22Rv1 (cell line): ENCODE results near the gene DGKD.

Source experiments
- H3K27ac ChIP-seq: fragments of 450-650 bp; 2 replicates; pipeline ENCODE4 v1.5.1; 2017
- ZFX ChIP-seq: fragments of 450-650 bp; IDR thresholded peaks from 2 replicates; pipeline ENCODE4 v1.6.1; 2017; ENCODE audit warnings: antibody characterized with exemption, borderline replicate concordance
- TF ChIP-seq, protein P1 (sequence below): fragments of 450-650 bp; IDR thresholded peaks from 2 replicates; pipeline ENCODE4 v1.5.1; 2017; ENCODE audit warnings: mild to moderate bottlenecking

DGKD gene

DNA sequence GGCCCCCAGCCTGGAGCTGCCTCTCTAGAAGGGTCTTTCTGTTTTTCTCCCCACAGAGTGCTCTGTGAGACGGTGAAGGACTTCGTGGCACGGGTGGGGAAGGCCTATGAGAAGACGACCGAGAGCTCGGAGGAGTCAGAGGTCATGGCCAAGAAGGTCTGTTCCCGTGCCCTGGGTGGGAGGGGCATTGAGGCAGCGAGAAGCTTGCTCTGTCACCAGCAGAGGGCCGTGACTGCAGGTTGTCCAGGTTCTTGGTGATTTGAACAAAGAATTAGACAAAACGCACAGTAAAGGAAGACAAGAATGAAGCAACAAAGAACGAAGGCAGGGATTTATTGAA is 93.9 kb downstream of the DGKD start:
- no peak for TF ChIP-seq ZFX
- TF ChIP-seq, protein P1, sequence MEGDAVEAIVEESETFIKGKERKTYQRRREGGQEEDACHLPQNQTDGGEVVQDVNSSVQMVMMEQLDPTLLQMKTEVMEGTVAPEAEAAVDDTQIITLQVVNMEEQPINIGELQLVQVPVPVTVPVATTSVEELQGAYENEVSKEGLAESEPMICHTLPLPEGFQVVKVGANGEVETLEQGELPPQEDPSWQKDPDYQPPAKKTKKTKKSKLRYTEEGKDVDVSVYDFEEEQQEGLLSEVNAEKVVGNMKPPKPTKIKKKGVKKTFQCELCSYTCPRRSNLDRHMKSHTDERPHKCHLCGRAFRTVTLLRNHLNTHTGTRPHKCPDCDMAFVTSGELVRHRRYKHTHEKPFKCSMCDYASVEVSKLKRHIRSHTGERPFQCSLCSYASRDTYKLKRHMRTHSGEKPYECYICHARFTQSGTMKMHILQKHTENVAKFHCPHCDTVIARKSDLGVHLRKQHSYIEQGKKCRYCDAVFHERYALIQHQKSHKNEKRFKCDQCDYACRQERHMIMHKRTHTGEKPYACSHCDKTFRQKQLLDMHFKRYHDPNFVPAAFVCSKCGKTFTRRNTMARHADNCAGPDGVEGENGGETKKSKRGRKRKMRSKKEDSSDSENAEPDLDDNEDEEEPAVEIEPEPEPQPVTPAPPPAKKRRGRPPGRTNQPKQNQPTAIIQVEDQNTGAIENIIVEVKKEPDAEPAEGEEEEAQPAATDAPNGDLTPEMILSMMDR, result no peak; the same call in 1 of the 2 replicates
- peak overlapping the region; percentile 89 for H3K27ac ChIP-seq

DNA sequence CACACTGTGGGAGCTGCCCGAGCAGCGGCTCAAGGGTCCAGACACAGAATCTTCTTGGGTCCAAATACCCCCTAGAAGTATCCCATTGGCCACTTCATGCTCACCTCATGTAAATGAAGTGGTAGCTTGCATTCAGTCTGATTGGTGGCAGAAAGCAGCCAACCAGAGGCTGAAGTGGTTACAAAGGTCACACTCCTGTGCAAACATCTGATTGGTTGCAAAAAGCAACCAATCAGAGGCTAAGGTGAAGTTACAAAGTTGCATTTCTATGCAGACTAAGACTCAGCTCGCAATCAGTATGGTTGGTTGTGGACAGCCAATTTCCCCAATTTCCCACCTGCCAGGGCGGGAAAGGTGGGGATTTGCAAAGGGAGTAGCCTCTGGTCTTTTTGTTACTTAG is 94.3 kb downstream of the DGKD start:
- TF ChIP-seq ZFX, result no peak
- TF ChIP-seq, protein P1, result no peak
- peak overlapping the region; percentile 89 for H3K27ac ChIP-seq

DNA sequence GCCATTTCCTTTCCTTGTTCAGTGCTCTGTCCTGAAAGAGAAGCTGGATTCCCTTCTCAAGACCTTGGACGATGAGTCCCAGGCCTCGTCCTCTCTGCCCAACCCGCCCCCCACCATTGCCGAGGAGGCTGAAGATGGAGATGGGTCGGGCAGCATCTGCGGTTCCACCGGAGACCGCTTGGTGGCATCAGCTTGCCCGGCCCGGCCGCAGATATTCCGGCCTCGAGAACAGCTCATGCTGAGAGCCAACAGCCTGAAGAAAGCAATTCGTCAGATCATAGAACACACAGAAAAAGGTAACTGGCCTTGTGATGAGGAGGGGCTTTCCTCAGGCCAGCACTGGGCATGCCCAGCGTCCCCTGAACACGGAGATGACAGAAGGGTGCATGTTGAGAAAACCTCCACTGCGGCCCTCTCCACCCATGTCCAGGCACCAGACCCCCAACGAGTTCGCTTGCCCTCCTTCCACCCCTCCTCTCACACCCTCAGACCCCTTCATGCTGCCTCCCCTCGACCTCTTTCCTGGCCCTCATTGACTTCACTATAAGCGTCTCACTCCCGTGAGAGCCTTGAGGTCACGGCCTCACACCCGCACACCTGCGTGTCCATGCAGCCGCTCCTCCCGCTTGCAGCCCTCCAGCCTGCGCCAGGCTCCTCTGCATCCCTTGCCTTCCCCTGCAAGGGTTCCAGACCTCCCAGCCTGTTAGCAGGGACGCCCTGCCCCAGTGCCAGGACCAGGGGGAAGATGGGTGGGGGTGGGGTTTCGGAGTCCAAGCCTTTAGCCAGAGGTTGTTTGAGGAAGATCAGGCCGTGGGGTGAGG is 95.0 kb downstream of the DGKD start:
- TF ChIP-seq, protein P1, result peak; percentile 87
- TF ChIP-seq ZFX, result no peak
- peak overlapping the region; percentile 89 for H3K27ac ChIP-seq

DNA sequence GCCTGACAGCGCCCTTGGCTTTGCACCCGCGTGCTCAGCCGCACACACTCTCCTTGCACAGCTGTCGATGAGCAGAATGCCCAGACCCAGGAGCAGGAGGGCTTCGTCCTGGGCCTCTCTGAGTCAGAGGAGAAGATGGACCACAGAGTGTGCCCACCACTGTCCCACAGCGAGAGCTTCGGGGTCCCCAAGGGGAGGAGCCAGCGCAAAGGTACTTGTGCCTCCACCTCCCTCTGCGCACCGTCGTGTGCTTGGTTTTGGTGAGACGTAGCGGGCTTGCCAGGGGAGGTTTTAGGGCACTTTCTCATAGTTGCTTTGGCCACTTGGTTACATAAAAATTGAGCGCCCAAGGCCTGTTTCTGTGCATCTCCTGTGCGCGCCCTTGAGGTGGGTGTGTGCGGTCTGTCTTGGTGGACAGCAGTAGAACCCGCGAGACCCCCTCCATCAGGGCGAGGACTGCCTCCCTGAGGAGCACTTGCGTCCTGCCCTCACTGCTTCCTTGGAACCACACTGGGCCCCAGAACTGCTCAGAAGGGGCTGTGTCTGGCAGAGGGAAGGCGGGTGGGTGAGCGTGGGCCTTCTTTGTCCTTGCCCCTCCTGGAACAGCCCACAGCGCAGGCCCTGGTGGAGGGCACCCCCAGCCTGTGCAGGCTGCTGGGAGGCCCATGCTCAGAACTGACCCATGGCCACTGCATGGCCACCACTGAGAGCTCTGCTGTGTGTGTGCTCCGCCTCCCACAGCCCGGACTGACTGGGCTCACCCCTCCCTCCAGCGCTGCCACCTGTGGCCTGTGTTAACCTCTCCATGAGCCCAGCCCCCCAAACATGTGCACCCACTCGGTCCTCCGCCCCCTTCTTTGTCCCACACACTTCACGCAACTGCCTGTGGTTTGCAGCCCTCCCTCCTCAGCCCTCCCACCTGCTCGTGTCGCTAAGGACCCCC is 95.9 kb downstream of the DGKD start:
- no peak overlapping the region for H3K27ac ChIP-seq
- TF ChIP-seq, protein P1, result no peak
- TF ChIP-seq ZFX, result no peak

DNA sequence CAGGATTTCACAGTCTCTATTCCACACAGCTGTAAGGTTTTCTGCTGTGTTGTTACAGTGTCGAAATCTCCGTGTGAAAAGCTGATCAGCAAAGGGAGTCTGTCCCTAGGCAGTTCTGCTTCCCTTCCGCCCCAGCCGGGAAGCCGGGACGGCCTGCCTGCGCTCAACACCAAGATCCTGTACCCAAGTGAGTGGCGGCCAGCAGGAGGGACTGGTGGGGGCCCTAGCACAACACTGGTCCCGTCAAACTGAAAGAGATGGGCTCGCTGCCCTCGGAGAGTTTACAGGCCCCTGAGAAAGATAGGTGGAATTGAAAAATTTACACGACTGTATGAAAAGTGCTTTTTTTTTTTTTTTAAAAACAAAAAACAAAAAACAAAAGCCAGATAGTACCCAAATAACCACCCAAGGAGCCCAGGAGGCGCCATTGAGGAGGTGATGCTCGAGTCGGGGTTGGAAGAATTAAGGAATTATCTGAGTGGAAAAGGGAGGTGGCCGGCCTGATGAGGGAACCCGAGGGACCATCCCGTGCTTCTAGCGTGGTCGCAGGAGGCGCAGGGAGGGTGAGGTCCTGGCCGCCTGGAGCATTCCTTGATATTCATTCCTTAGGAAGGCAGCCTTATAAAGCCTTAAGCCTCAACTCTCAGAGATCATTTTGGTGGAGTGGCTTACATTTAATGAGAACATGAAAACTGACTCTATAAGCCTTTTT is 96.7 kb downstream of the DGKD start:
- H3K27ac ChIP-seq, result no peak overlapping the region
- no peak for TF ChIP-seq ZFX
- TF ChIP-seq, protein P1, result no peak

DNA sequence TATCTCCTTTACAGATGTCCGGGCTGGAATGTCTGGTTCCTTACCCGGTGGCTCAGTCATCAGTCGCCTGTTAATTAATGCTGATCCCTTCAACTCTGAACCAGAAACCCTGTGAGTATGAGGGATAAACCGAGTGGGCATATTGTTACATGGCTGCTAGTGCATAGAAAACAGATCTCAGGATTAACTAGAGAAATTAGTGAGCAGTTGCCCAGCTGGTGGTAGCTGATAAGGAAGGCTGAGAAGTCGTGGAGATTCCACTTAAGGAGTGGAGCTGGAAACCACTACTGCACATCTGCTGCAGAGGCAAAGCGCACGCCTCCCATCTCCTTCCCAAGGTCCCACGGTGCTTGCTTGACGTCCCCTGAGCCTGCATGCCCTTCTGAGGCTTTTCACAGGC is 97.7 kb downstream of the DGKD start:
- TF ChIP-seq, protein P1, result no peak
- TF ChIP-seq ZFX, result no peak

More for the DNA sequence above, 97.7 kb downstream of the DGKD start:
- no peak overlapping the region for H3K27ac ChIP-seq
